ENCODE measurements around the gene GALR2. TPM values are rescaled to one million over a fixed set of nuclear protein-coding genes. Genes with fewer than 3 reads are reported as not detected.
A peak's percentile ranks its signal among the peaks of the same experiment; 100 is the strongest.

Gene GALR2
- total RNA-seq, 1 experiment from 2014 or later = not detected

GRCh38 chr17:76091526-76092286 is 17.1 kb downstream of the GALR2 start:
- Histone ChIP-seq H3K79me2 (ENCODE audit: low read length) (no peaks in the 10 kb centered on the region), H3K36me3 (ENCODE audit: insufficient read depth, low read length) (no peaks in the 10 kb centered on the region), H3K4me2 (ENCODE audit: low read depth, low read length, poor library complexity, severe bottlenecking) (no peak overlapping the region), H4K20me1 (ENCODE audit: insufficient read depth, low read depth, low read length) (no peaks in the 10 kb centered on the region), H3K4me1 (ENCODE audit: low read length) (peaks cover 6% of the 10 kb centered on the region), H3K9me2 (replicated peaks; ENCODE audit: insufficient read depth, low read length) (no peaks in the 10 kb centered on the region), H3K4me3 (ENCODE audit: low read length) (no peak overlapping the region), H3K9me3 (ENCODE audit: low read length) (no peaks in the 10 kb centered on the region), H3K27ac (ENCODE audit: low read length) (no peak overlapping the region), H3K9ac (ENCODE audit: low read length) (no peak overlapping the region), H3K27me3 (ENCODE audit: low read length) (no peaks in the 10 kb centered on the region), H2AFZ (ENCODE audit: low read length) (no peak overlapping the region)
- no peak for DNase-seq

- DNase-seq = no peak
- no peak overlapping the region for H3K4me2 ChIP-seq (ENCODE audit: low read depth, low read length, poor library complexity, severe bottlenecking)
- no peaks in the 10 kb centered on the region for H3K79me2 ChIP-seq (ENCODE audit: low read length)
- H3K36me3 ChIP-seq (ENCODE audit: insufficient read depth, low read length) = no peaks in the 10 kb centered on the region
- no peaks in the 10 kb centered on the region for H3K9me3 ChIP-seq (ENCODE audit: low read length)
- peaks cover 6% of the 10 kb centered on the region for H3K4me1 ChIP-seq (ENCODE audit: low read length)
- no peaks in the 10 kb centered on the region for H3K9me2 ChIP-seq (replicated peaks; ENCODE audit: insufficient read depth, low read length)
- H2AFZ ChIP-seq (ENCODE audit: low read length) = no peak overlapping the region
- H4K20me1 ChIP-seq (ENCODE audit: insufficient read depth, low read depth, low read length) = no peaks in the 10 kb centered on the region
- no peak overlapping the region for H3K9ac ChIP-seq (ENCODE audit: low read length)
- no peak overlapping the region for H3K4me3 ChIP-seq (ENCODE audit: low read length)
- H3K27me3 ChIP-seq (ENCODE audit: low read length) = no peaks in the 10 kb centered on the region
- no peak overlapping the region for H3K27ac ChIP-seq (ENCODE audit: low read length)
Observed at GRCh38 chr17:76092526-76093413, 18.2 kb downstream of the GALR2 start.

- H2AFZ ChIP-seq (ENCODE audit: low read length) = no peak overlapping the region
- no peak overlapping the region for H3K27ac ChIP-seq (ENCODE audit: low read length)
- no peaks in the 10 kb centered on the region for H3K9me3 ChIP-seq (ENCODE audit: low read length)
- no peak overlapping the region for H3K4me3 ChIP-seq (ENCODE audit: low read length)
- H4K20me1 ChIP-seq (ENCODE audit: insufficient read depth, low read depth, low read length) = no peaks in the 10 kb centered on the region
- peaks cover 6% of the 10 kb centered on the region for H3K4me1 ChIP-seq (ENCODE audit: low read length)
- H3K9ac ChIP-seq (ENCODE audit: low read length) = no peak overlapping the region
- no peaks in the 10 kb centered on the region for H3K27me3 ChIP-seq (ENCODE audit: low read length)
- DNase-seq = no peak
- H3K79me2 ChIP-seq (ENCODE audit: low read length) = no peaks in the 10 kb centered on the region
- H3K9me2 ChIP-seq (replicated peaks; ENCODE audit: insufficient read depth, low read length) = no peaks in the 10 kb centered on the region
- H3K4me2 ChIP-seq (ENCODE audit: low read depth, low read length, poor library complexity, severe bottlenecking) = no peak overlapping the region
- no peaks in the 10 kb centered on the region for H3K36me3 ChIP-seq (ENCODE audit: insufficient read depth, low read length)
Observed at GRCh38 chr17:76094046-76094445, 19.5 kb downstream of the GALR2 start.

GRCh38 chr17:76095943-76096342 is 21.4 kb downstream of the GALR2 start:
- no peak overlapping the region for H3K27ac ChIP-seq (ENCODE audit: low read length)
- H3K36me3 ChIP-seq (ENCODE audit: insufficient read depth, low read length) = peaks cover 7% of the 10 kb centered on the region; the same call in 1 of the 2 replicates
- DNase-seq = no peak
- H3K9me3 ChIP-seq (ENCODE audit: low read length) = no peaks in the 10 kb centered on the region
- no peaks in the 10 kb centered on the region for H3K79me2 ChIP-seq (ENCODE audit: low read length)
- peaks cover 6% of the 10 kb centered on the region for H3K4me1 ChIP-seq (ENCODE audit: low read length)
- no peak overlapping the region for H3K4me2 ChIP-seq (ENCODE audit: low read depth, low read length, poor library complexity, severe bottlenecking)
- no peaks in the 10 kb centered on the region for H3K9me2 ChIP-seq (replicated peaks; ENCODE audit: insufficient read depth, low read length)
- no peaks in the 10 kb centered on the region for H3K27me3 ChIP-seq (ENCODE audit: low read length)
- no peak overlapping the region for H3K9ac ChIP-seq (ENCODE audit: low read length)
- H3K4me3 ChIP-seq (ENCODE audit: low read length) = no peak overlapping the region
- no peak overlapping the region for H2AFZ ChIP-seq (ENCODE audit: low read length)
- H4K20me1 ChIP-seq (ENCODE audit: insufficient read depth, low read depth, low read length) = no peaks in the 10 kb centered on the region

GRCh38 chr17:76097716-76098295 is 23.2 kb downstream of the GALR2 start:
- Histone ChIP-seq H4K20me1 (ENCODE audit: insufficient read depth, low read depth, low read length) (peaks cover 1% of the 10 kb centered on the region; the same call in 1 of the 2 replicates), H3K4me3 (ENCODE audit: low read length) (no peak overlapping the region), H3K4me2 (ENCODE audit: low read depth, low read length, poor library complexity, severe bottlenecking) (no peak overlapping the region), H3K9me3 (ENCODE audit: low read length) (no peaks in the 10 kb centered on the region), H3K9me2 (replicated peaks; ENCODE audit: insufficient read depth, low read length) (no peaks in the 10 kb centered on the region), H3K27me3 (ENCODE audit: low read length) (no peaks in the 10 kb centered on the region), H3K9ac (ENCODE audit: low read length) (no peak overlapping the region), H3K4me1 (ENCODE audit: low read length) (peaks cover 9% of the 10 kb centered on the region), H2AFZ (ENCODE audit: low read length) (no peak overlapping the region), H3K79me2 (ENCODE audit: low read length) (peaks cover 10% of the 10 kb centered on the region), H3K36me3 (ENCODE audit: insufficient read depth, low read length) (peaks cover 12% of the 10 kb centered on the region), H3K27ac (ENCODE audit: low read length) (no peak overlapping the region)
- no peak for DNase-seq

- Histone ChIP-seq H4K20me1 (ENCODE audit: insufficient read depth, low read depth, low read length) (peaks cover 3% of the 10 kb centered on the region; the same call in 1 of the 2 replicates), H3K4me2 (ENCODE audit: low read depth, low read length, poor library complexity, severe bottlenecking) (peak overlapping the region; percentile 96), H3K9ac (ENCODE audit: low read length) (peak overlapping the region; percentile 88), H2AFZ (ENCODE audit: low read length) (peak overlapping the region; percentile 70; the same call in 1 of the 2 replicates), H3K27me3 (ENCODE audit: low read length) (no peaks in the 10 kb centered on the region), H3K9me2 (replicated peaks; ENCODE audit: insufficient read depth, low read length) (no peaks in the 10 kb centered on the region), H3K9me3 (ENCODE audit: low read length) (no peaks in the 10 kb centered on the region), H3K36me3 (ENCODE audit: insufficient read depth, low read length) (peaks cover 12% of the 10 kb centered on the region), H3K4me3 (ENCODE audit: low read length) (peak overlapping the region; percentile 89), H3K27ac (ENCODE audit: low read length) (no peak overlapping the region), H3K79me2 (ENCODE audit: low read length) (peaks cover 17% of the 10 kb centered on the region), H3K4me1 (ENCODE audit: low read length) (peaks cover 18% of the 10 kb centered on the region)
- no peak for DNase-seq
Observed at GRCh38 chr17:76102944-76103273, 28.3 kb downstream of the GALR2 start.

- Histone ChIP-seq H3K9me3 (ENCODE audit: low read length) (no peaks in the 10 kb centered on the region), H4K20me1 (ENCODE audit: insufficient read depth, low read depth, low read length) (peaks cover 3% of the 10 kb centered on the region; the same call in 1 of the 2 replicates), H3K9ac (ENCODE audit: low read length) (peak within 1 kb of the TSS; percentile 88), H3K4me3 (ENCODE audit: low read length) (peak within 1 kb of the TSS; percentile 89), H3K27me3 (ENCODE audit: low read length) (no peaks in the 10 kb centered on the region), H3K79me2 (ENCODE audit: low read length) (peaks cover 17% of the 10 kb centered on the region), H3K27ac (ENCODE audit: low read length) (no peak within 1 kb of the TSS; the same call in 1 of the 2 replicates), H3K4me1 (ENCODE audit: low read length) (peaks cover 18% of the 10 kb centered on the region), H3K36me3 (ENCODE audit: insufficient read depth, low read length) (peaks cover 12% of the 10 kb centered on the region), H3K4me2 (ENCODE audit: low read depth, low read length, poor library complexity, severe bottlenecking) (peak within 1 kb of the TSS; percentile 96), H2AFZ (ENCODE audit: low read length) (peak within 1 kb of the TSS; percentile 70; the same call in 1 of the 2 replicates), H3K9me2 (replicated peaks; ENCODE audit: insufficient read depth, low read length) (no peaks in the 10 kb centered on the region)
- DNase-seq = peak; percentile 98
Observed at GRCh38 chr17:76103274-76104139, 28.9 kb downstream of the GALR2 start, which contains the start of gene EXOC7. TSS of gene EXOC7 (minus strand) at chr17:76103787. CDS start at chr17:76103692, 95 bp downstream.

All from Karpas-422 (cell line).